Ovary (tissue), 3 donors: Measurements from ENCODE around the gene EIF4G3.

Source experiments
- EP300 ChIP-seq: sonication (generic); formaldehyde crosslinking; IDR thresholded peaks from one replicate; pipeline ENCODE4 v1.6.1; 2017; ENCODE audit warnings: antibody characterized with exemption
- TF ChIP-seq, protein P1 (sequence below), 3 donors: fragments of 450-650 bp in 2 of 3; fragments of 200-600 bp in 1 of 3; IDR thresholded peaks; one replicate each; pipeline versions ENCODE4 v1.5.1 to v1.8.0; 2016 to 2022; ENCODE audit warnings: antibody characterized with exemption in 3 of 3, mild to moderate bottlenecking in 1 of 3
- donor health status: DM: no; HTN: no; CAD: no.

DNA sequence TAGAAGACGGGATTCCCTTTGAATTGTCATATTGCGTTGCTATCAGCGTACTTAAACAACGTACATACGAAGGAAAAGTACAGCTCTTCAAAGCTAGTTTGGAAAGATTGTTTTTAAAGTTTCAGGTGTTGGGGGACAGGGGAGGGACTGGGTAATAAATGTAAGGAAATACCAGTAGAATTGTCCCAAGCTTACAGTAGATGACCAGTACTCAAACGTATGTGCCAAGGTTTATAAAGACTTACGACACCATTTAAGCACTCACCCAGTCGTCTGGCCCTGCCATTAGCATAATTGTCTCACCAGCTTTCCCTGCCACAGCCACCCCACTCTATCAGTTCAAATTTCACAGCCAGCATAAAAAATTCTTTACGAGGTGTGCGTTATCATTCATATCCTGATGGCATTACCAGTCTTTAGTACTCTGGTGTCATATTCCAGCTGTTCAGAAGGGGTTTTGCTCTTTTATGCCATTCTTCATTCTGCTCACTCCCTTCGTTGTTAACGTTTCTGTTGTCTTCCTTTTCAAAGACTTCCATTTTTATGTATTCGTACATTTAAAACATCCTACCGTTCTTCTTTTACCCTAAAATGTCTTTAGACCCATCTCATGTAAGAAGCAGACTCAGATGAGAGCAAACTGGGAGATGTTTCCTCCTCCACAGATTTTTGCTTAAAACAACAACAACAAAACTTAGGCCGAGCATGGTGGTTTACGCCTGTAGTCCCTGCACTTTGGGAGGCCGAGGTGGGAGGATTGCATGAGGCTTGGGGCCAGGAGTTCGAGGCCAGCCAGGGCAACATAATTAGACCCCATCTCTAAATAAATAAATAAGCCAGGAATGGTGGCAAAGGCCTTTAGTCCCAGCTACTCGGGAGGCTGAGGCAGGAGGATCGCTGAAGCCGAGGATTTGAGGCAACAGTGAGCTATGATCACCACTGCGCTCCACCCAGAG, 388.6 kb downstream of the EIF4G3 start:
- TF ChIP-seq, protein P1, sequence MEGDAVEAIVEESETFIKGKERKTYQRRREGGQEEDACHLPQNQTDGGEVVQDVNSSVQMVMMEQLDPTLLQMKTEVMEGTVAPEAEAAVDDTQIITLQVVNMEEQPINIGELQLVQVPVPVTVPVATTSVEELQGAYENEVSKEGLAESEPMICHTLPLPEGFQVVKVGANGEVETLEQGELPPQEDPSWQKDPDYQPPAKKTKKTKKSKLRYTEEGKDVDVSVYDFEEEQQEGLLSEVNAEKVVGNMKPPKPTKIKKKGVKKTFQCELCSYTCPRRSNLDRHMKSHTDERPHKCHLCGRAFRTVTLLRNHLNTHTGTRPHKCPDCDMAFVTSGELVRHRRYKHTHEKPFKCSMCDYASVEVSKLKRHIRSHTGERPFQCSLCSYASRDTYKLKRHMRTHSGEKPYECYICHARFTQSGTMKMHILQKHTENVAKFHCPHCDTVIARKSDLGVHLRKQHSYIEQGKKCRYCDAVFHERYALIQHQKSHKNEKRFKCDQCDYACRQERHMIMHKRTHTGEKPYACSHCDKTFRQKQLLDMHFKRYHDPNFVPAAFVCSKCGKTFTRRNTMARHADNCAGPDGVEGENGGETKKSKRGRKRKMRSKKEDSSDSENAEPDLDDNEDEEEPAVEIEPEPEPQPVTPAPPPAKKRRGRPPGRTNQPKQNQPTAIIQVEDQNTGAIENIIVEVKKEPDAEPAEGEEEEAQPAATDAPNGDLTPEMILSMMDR (IDR thresholded peaks at IDR 0.05), result no peak
- TF ChIP-seq EP300, result no peak
